Natural killer cell treated with Interleukin-12 subunit alpha and Interleukin-12 subunit beta and Interleukin-15 and Interleukin-18, amount 100 ng/mL, for 72 hours (primary cell): ENCODE results near the gene MATR3. TPM values are rescaled to one million over a fixed set of nuclear protein-coding genes. Genes with fewer than 3 reads are reported as not detected.
"Not testable (repeated sequence)": the region's sequence is repeated elsewhere in the genome, so short reads cannot be mapped to it uniquely, and the experiment has no call there.

Experiments used
- ATAC-seq, 2 donors: fragments of 150-1000 bp; cut with Tn5 transposase in 1 of 2; sonication (Bioruptor Pico), chemical (Tn5 transposase) in 1 of 2; 2 replicates each; pipeline ENCODE4 v1.10.0; 2021
- DNase-seq: peaks from one replicate; pipeline ENCODE4 v3.0.0; 2022; ENCODE audit warnings: low spot score
- H3K27ac Mint-ChIP-seq, 2 donors: 1 replicate in 1 of 2; 2 replicates in 1 of 2; pipeline ENCODE4 v1.8.0; 2022; ENCODE audit warnings: mixed read lengths in 2 of 2, mild to moderate bottlenecking in 1 of 2, moderate library complexity in 1 of 2
- H3K27me3 Mint-ChIP-seq, 2 donors: 1 replicate in 1 of 2; 2 replicates in 1 of 2; pipeline ENCODE4 v1.8.0; 2022; ENCODE audit warnings: mixed read lengths in 2 of 2
- H3K36me3 Mint-ChIP-seq: one replicate; pipeline ENCODE4 v1.8.0; 2022; ENCODE audit warnings: mixed read lengths
- H3K4me1 Mint-ChIP-seq, 2 donors: 1 replicate in 1 of 2; 2 replicates in 1 of 2; pipeline ENCODE4 v1.8.0; 2022; ENCODE audit warnings: low read depth in 2 of 2, mixed read lengths in 2 of 2, mild to moderate bottlenecking in 1 of 2
- H3K4me3 Mint-ChIP-seq: one replicate; pipeline ENCODE4 v1.8.0; 2022; ENCODE audit warnings: mixed read lengths
- H3K9me3 Mint-ChIP-seq: 2 replicates; pipeline ENCODE4 v1.8.0; 2022; ENCODE audit warnings: mixed read lengths
- total RNA-seq, 2 donors: library from RNA; stranded (reverse); gene quantifications; one replicate each; pipeline ENCODE4 v1.2.3, GENCODE V29; 2022

Gene MATR3
- total RNA-seq, 2 donors from 2014 or later, result 206 to 229 TPM

- DNase-seq (no peak), ATAC-seq (no peak)
- Mint-ChIP-seq H3K27ac (peak overlapping the region; percentile 38 to 55), H3K9me3 (no peaks in the 10 kb centered on the region), H3K27me3 (no peaks in the 10 kb centered on the region), H3K4me1 (peaks cover 52 to 74% of the 10 kb centered on the region in 2 donors), H3K36me3 (peaks cover 19% of the 10 kb centered on the region), H3K4me3 (peak overlapping the region; percentile 98)
Measured at GRCh38 chr5:139297439-139298133, 4.0 kb downstream of the MATR3 start.

DNA sequence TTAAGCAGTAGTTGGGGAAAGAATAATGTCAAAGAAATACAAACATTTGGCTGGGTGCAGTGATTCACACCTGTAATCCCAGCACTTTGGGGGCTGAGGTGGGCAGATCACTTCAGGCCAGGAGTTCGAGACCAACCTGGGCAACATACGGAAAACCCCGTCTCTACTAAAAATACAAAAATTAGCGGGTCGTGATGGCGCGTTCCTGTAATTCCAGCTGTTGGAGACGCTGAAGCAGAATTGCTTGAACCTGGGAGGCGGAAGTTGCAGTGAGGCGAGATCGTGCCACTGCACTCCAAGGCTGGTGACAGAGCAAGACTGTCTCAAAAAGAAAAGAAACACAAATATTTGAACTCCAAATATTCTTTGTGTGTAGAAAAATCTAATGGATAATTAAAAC lies 4.7 kb downstream of the MATR3 start:
- Mint-ChIP-seq H3K4me3 (peak overlapping the region; percentile 98), H3K27me3 (no peaks in the 10 kb centered on the region), H3K9me3 (no peaks in the 10 kb centered on the region), H3K4me1 (peaks cover 52 to 68% of the 10 kb centered on the region in 2 donors), H3K36me3 (peaks cover 19% of the 10 kb centered on the region), H3K27ac (peak overlapping the region; percentile 38 to 55)
- ATAC-seq (no peak), DNase-seq (no peak)

DNA sequence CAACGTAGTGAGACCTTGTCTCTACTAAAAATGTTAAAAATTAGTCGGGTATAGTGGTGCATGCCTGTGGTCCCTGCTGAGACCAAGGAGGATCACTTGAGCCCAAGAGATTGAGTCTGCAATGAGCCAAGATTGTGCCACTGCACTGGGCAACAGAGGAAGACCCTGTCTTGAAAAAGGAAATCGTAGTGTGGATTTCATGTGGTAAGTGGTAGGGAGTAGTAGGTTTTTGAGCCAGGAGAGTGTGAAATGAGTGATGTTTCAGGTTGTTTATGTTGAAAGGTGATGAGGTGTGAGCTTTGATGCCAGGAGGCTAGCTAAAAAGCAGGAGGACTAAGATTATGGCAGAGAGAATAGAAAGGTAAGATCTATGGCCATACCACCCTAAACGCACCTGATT lies 5.9 kb downstream of the MATR3 start:
- Mint-ChIP-seq H3K4me3 (peak overlapping the region; percentile 98), H3K27me3 (no peaks in the 10 kb centered on the region), H3K27ac (peak overlapping the region in 1 of 2 donors; percentile 55), H3K4me1 (peaks cover 54 to 77% of the 10 kb centered on the region in 2 donors), H3K9me3 (no peaks in the 10 kb centered on the region), H3K36me3 (peaks cover 16% of the 10 kb centered on the region)
- ATAC-seq (peak in 1 of 2 donors; percentile 67), DNase-seq (no peak)

GRCh38 chr5:139301808-139302499 lies 8.4 kb downstream of the MATR3 start:
- H3K27ac Mint-ChIP-seq, result peak overlapping the region; percentile 56 to 57
- H3K4me3 Mint-ChIP-seq, result peak overlapping the region; percentile 59
- no peaks in the 10 kb centered on the region for H3K9me3 Mint-ChIP-seq
- peaks cover 54 to 75% of the 10 kb centered on the region in 2 donors for H3K4me1 Mint-ChIP-seq
- DNase-seq (no peak), ATAC-seq (no peak)
- no peaks in the 10 kb centered on the region for H3K27me3 Mint-ChIP-seq
- H3K36me3 Mint-ChIP-seq, result no peaks in the 10 kb centered on the region

DNA sequence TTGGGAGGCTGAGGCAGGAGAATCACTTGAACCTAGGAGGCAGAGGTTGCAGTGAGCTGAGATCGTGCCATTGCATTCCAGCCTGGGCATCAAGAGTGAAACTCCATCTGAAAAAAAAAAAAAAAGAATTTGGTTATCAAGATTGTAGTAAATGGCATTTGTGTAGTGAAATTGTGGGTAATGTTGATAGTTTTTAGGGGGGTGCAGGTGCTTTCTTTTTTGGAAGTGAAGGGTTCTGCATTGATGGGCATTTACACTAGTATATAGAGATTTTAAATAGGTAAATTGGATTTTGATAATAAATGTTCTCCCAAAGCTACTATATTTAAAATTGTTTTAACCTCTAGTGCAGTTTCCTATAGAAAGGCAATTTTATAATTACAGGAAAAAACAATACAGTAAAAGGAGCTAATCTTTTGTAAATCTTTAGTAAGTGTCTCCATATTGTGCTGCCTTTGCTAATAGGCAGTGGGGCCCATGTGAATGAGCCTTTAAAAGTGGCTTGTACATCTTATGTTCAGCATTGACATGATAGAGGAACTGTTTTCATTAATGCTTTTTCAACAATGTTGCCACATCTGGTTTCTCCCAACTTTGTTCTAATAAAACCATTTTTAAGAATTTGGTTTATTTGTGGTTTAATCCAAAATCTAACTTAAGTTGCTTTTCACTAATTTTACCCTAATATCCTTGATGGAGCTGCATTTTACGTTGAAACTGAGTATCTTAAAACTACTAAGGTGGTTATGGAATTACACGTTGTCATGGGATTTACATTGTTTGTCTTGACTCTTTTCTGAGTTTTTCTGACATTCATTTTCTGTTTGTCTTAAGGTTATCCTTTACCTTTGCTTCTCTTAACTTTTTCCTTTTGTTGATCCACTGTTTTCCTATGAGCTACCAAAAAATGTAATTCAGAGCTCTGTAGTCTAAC lies 11.1 kb downstream of the MATR3 start:
- Mint-ChIP-seq H3K36me3 (no peaks in the 10 kb centered on the region), H3K9me3 (no peaks in the 10 kb centered on the region)
- no peak for ATAC-seq

DNA sequence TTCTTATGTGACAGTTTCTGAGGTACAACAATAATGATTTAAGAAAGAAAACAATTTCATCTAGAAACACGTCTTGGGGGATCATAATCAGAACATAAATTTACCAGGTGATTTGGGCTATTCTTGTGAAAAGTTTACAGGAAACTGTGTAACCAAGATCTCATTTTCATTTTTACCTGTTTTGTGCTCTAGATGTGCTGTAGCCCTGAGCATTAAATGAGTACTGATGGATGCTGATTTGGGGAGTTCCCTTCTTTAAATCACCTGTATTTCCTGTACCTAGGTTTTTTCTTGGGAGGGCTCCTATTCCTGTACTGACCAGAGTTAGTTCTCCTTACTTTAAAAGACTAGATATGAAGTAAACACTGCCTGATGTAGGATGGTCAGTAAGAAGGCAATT lies 12.7 kb downstream of the MATR3 start:
- Mint-ChIP-seq H3K27me3 (no peaks in the 10 kb centered on the region), H3K4me1 (peaks cover 58 to 78% of the 10 kb centered on the region in 2 donors), H3K4me3 (peak overlapping the region; percentile 5), H3K9me3 (no peaks in the 10 kb centered on the region), H3K27ac (peak overlapping the region; percentile 2 to 45), H3K36me3 (no peaks in the 10 kb centered on the region)
- DNase-seq, result no peak
- no peak for ATAC-seq

More for the DNA sequence above, 11.1 kb downstream of the MATR3 start:
- peaks cover 48 to 69% of the 10 kb centered on the region in 2 donors for H3K4me1 Mint-ChIP-seq
- peak overlapping the region; percentile 9 for H3K4me3 Mint-ChIP-seq
- DNase-seq, result no peak
- H3K27ac Mint-ChIP-seq, result peak overlapping the region in 1 of 2 donors; percentile 45
- no peaks in the 10 kb centered on the region for H3K27me3 Mint-ChIP-seq

- Mint-ChIP-seq H3K4me3 (no peak overlapping the region), H3K4me1 (peaks cover 55 to 76% of the 10 kb centered on the region in 2 donors), H3K27me3 (no peaks in the 10 kb centered on the region), H3K9me3 (no peaks in the 10 kb centered on the region), H3K36me3 (no peaks in the 10 kb centered on the region), H3K27ac (no peak overlapping the region)
- ATAC-seq (no peak), DNase-seq (no peak)
Measured at GRCh38 chr5:139306628-139307379, 13.3 kb downstream of the MATR3 start.

GRCh38 chr5:139308797-139309196 lies 15.3 kb downstream of the MATR3 start:
- ATAC-seq (no peak), DNase-seq (no peak)
- Mint-ChIP-seq H3K27me3 (no peaks in the 10 kb centered on the region), H3K9me3 (no peaks in the 10 kb centered on the region), H3K4me3 (peak overlapping the region; percentile 1), H3K36me3 (no peaks in the 10 kb centered on the region), H3K4me1 (peaks cover 56 to 68% of the 10 kb centered on the region in 2 donors), H3K27ac (peak overlapping the region; percentile 9 to 13)

GRCh38 chr5:139310715-139311186 lies 17.2 kb downstream of the MATR3 start:
- H3K36me3 Mint-ChIP-seq, H3K27me3 Mint-ChIP-seq, H3K9me3 Mint-ChIP-seq, DNase-seq: not testable (repeated sequence)
- Mint-ChIP-seq H3K4me1 (peaks cover 48 to 57% of the 10 kb centered on the region in 2 donors), H3K27ac (peak overlapping the region; percentile 9 to 79), H3K4me3 (peak overlapping the region; percentile 77)
- ATAC-seq, result peak; percentile 57

GRCh38 chr5:139312075-139312474 lies 18.5 kb downstream of the MATR3 start:
- no peak for ATAC-seq
- Mint-ChIP-seq H3K27ac (no peak overlapping the region), H3K36me3 (no peaks in the 10 kb centered on the region), H3K4me1 (peaks cover 40 to 46% of the 10 kb centered on the region in 2 donors), H3K4me3 (no peak overlapping the region), H3K9me3 (no peaks in the 10 kb centered on the region), H3K27me3 (no peaks in the 10 kb centered on the region)
- no peak for DNase-seq

DNA sequence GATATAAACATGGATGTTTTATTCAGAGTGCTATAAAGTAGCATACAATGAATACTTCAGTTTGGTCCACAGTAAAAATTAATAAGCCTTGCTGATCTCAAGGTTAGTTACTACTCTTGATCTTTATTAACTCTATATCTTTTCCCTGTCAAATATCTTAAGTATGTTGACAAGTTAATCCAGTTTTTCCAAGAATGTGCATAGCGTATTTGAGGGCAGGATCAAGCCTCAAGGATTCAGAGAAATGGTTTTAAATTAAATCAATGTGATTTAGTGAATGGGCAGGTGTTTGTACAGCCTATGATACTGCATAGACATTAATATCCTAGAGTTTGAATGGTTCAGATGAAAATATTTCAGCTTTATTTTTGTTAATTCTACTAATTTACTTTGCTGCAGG lies 20.7 kb downstream of the MATR3 start:
- H3K4me3 Mint-ChIP-seq, result no peak overlapping the region
- DNase-seq (no peak), ATAC-seq (no peak)
- no peaks in the 10 kb centered on the region for H3K9me3 Mint-ChIP-seq
- H3K36me3 Mint-ChIP-seq, result no peaks in the 10 kb centered on the region
- no peaks in the 10 kb centered on the region for H3K27me3 Mint-ChIP-seq
- no peak overlapping the region for H3K27ac Mint-ChIP-seq
- peaks cover 22 to 27% of the 10 kb centered on the region in 2 donors for H3K4me1 Mint-ChIP-seq

- ATAC-seq, result no peak
- no peaks in the 10 kb centered on the region for H3K9me3 Mint-ChIP-seq
- no peaks in the 10 kb centered on the region for H3K27me3 Mint-ChIP-seq
- no peak overlapping the region for H3K4me3 Mint-ChIP-seq
- no peaks in the 10 kb centered on the region for H3K36me3 Mint-ChIP-seq
- H3K27ac Mint-ChIP-seq, result peak overlapping the region in 1 of 2 donors; percentile 43
- H3K4me1 Mint-ChIP-seq, result peaks cover 20% of the 10 kb centered on the region in 2 donors
- DNase-seq, result no peak
Measured at GRCh38 chr5:139315056-139315615, 21.6 kb downstream of the MATR3 start.
